K562 (cell line): ENCODE results near the gene CHST12. TPM values are rescaled to one million over a fixed set of nuclear protein-coding genes. Genes with fewer than 3 reads are reported as not detected.

Source experiments
- CAMTA2 ChIP-seq: fragments of 250-450 bp; sonication (Bioruptor Pico); conservative IDR thresholded peaks from 2 replicates; pipeline ENCODE4 v1.5.1; 2022
- CHD1 ChIP-seq: fragments of 200-600 bp; sonication (generic); IDR thresholded peaks from one replicate; pipeline ENCODE4 v1.6.1; 2012; ENCODE audit warnings: mild to moderate bottlenecking, moderate library complexity, low read length, inconsistent platforms
- DMBX1 ChIP-seq: fragments of 250-450 bp; sonication (Bioruptor Pico); IDR thresholded peaks from 2 replicates; pipeline ENCODE4 v1.8.0; 2022; ENCODE audit warnings: inconsistent platforms, mild to moderate bottlenecking, moderate library complexity, borderline replicate concordance
- FOXA1 ChIP-seq: fragments of 450-650 bp; IDR thresholded peaks from 2 replicates; pipeline ENCODE4 v1.6.1; 2016; ENCODE audit warnings: mild to moderate bottlenecking, borderline replicate concordance
- HDAC2 ChIP-seq: fragments of 450-650 bp; IDR thresholded peaks from 2 replicates; pipeline ENCODE4 v1.6.1; 2016; ENCODE audit warnings: mild to moderate bottlenecking
- IRF9 ChIP-seq: fragments of 450-650 bp; IDR thresholded peaks from 2 replicates; pipeline ENCODE4 v1.6.1; 2016; ENCODE audit warnings: missing biosample characterization, missing genetic modification characterization
- MTA3 ChIP-seq: fragments of 450-650 bp; formaldehyde crosslinking; IDR thresholded peaks from 2 replicates; pipeline ENCODE4 v1.6.1; 2017; ENCODE audit warnings: mild to moderate bottlenecking, borderline replicate concordance
- NFIC ChIP-seq: fragments of 450-650 bp; IDR thresholded peaks from 2 replicates; pipeline ENCODE4 v1.6.1; 2017; ENCODE audit warnings: mild to moderate bottlenecking, inconsistent platforms
- PBX2 ChIP-seq, 2 experiments: IDR thresholded peaks in 1 of 2; conservative IDR thresholded peaks in 1 of 2; 2 replicates each; pipeline ENCODE4 v1.6.1; 2016; ENCODE audit warnings: low read depth in 2 of 2, mild to moderate bottlenecking in 1 of 2, missing compliant biosample characterization in 1 of 2, missing genetic modification characterization in 1 of 2, moderate library complexity in 1 of 2
- RCOR1 ChIP-seq, 2 experiments: IDR thresholded peaks; 2 replicates each; pipeline ENCODE4 v1.6.1; 2012; ENCODE audit warnings: low read depth in 2 of 2, low read length in 2 of 2, borderline replicate concordance in 1 of 2, improper control_type of control experiment in 1 of 2
- RNF2 ChIP-seq: sonication (generic); IDR thresholded peaks from 2 replicates; pipeline ENCODE4 v1.6.1; 2016
- SAFB ChIP-seq: fragments of 200-400 bp; formaldehyde crosslinking; IDR thresholded peaks from 2 replicates; pipeline ENCODE4 v1.6.1; 2017; ENCODE audit warnings: low read depth, low read length, borderline replicate concordance
- SMARCA5 ChIP-seq: fragments of 450-650 bp; IDR thresholded peaks from 2 replicates; pipeline ENCODE4 v1.6.1; 2016
- SMARCC2 ChIP-seq: fragments of 450-650 bp; IDR thresholded peaks from 2 replicates; pipeline ENCODE4 v1.6.1; 2017; ENCODE audit warnings: antibody characterized with exemption, moderate library complexity, mild to moderate bottlenecking, low read depth
- SRSF1 ChIP-seq: fragments of 200-400 bp; formaldehyde crosslinking; IDR thresholded peaks from 2 replicates; pipeline ENCODE4 v1.6.1; 2017; ENCODE audit warnings: mild to moderate bottlenecking, low read depth, low read length, moderate library complexity
- ZBTB7A ChIP-seq: IDR thresholded peaks from 2 replicates; pipeline ENCODE4 v1.6.1; 2011; ENCODE audit warnings: low read depth, mild to moderate bottlenecking, low read length, moderate library complexity, borderline replicate concordance; ENCODE audit not compliant: control insufficient read depth
- ZNF277 ChIP-seq: fragments of 250-450 bp; sonication (Bioruptor Pico); IDR thresholded peaks from 2 replicates; pipeline ENCODE4 v1.8.0; 2022; ENCODE audit warnings: inconsistent platforms, mild to moderate bottlenecking, moderate library complexity, borderline replicate concordance
- ZNF644 ChIP-seq: fragments of 200-800 bp; sonication (Bioruptor generic); IDR thresholded peaks from 2 replicates; pipeline ENCODE4 v1.6.1; 2016; ENCODE audit warnings: low read depth, missing genetic modification characterization, missing compliant biosample characterization
- polyA plus RNA-seq, 8 experiments: library from polyadenylated mRNA; depleted of rRNA in 4 of 8; stranded (reverse) in 5 of 8; unstranded in 3 of 8; fragments of >200 nt; fragmentation: Nextera tagmentation in 2 of 8; fragmentation: Illumina TruSeq in 1 of 8; extraction: Ambion mirVana in 2 of 8; extraction: Trizol in 1 of 8; gene quantifications; 2 replicates each; pipeline versions ENCODE4 v1.2.1 to v1.2.3, GENCODE V29; 2011 to 2014; ENCODE audit warnings: inconsistent platforms in 1 of 8, missing spikeins in 1 of 8
- total RNA-seq, 7 experiments: library from RNA; depleted of rRNA in 6 of 7; stranded (reverse); fragments of >200 nt in 6 of 7; fragmentation: Illumina TruSeq in 2 of 7; extraction: Trizol in 2 of 7; gene quantifications; 2 replicates each; pipeline versions ENCODE4 v1.2.1 to v1.2.3, GENCODE V29; 2011 to 2021; ENCODE audit warnings: low replicate concordance in 1 of 7
- TF ChIP-seq, protein P1 (sequence below): fragments of 450-650 bp; IDR thresholded peaks from 2 replicates; pipeline ENCODE4 v1.6.1; 2016; ENCODE audit warnings: mild to moderate bottlenecking

Gene CHST12
- total and polyA plus RNA-seq, 9 of the 15 experiments (the other 6 are each of a cell fraction or from before 2014, with no cell fraction given): 0.18 to 19.8 (median 3.6) TPM

DNA sequence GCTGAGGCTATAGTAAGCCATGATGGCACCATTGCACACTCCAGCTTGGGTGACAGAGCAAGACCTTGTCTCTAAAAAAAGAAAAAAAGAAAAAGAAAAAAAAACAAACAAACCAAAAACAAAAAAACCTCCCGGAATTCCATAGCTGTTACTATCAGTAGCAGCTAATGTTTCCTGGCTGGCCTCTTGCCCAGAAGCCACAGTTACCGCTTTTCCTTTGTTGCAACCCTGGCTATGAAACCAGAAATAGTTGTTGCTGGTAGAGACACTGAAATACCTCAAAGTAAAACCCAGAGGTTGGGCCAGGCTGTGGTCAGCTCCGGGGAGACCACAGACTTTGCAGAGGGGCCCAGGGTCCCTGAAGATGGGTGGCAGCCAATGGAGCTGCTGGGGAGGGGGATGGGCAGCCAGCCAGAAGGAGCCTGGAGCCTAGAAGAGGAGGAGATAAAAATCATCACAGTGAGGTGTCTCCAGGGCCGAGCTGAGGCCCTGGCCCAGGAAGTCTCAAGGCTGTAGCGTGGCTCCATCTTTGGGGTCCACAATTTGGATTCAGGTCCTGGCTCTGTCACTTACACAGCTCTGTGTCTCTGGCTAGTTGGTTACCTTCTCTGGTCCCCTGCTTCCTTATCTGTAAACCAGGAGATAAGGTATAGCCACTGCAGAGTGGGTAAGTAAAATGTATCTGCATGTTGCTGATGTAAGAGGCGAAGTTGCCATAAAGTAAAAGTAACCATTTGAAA, 3.4 kb upstream of the CHST12 start (continued):
- TF ChIP-seq IRF9 (tag) (peak; percentile 42), FOXA1 (no peak), CHD1 (no peak), HDAC2 (peak; percentile 72), DMBX1 (CRISPR knock-in tag) (no peak; the same call in 1 of the 2 replicates), SMARCA5 (peak; percentile 95), ZNF277 (CRISPR knock-in tag) (no peak), MTA3 (peak; percentile 73; the same call in 1 of the 2 replicates), SMARCC2 (peak; percentile 48; the same call in 1 of the 2 replicates), RCOR1 (IDR thresholded peaks at IDR 0.05; ENCODE audit: borderline replicate concordance in 1 of 2, low read depth in 2 of 2, low read length in 2 of 2) (peak in 1 of 2 experiments; percentile 71; a peak in 2 of 4 replicates), ZBTB7A (peak; percentile 76; the same call in 1 of the 2 replicates), ZNF644 (tag) (peak; percentile 66; the same call in 1 of the 2 replicates), CAMTA2 (CRISPR knock-in tag) (no peak), NFIC (peak; percentile 95), RNF2 (peak; percentile 84; the same call in 1 of the 2 replicates), SAFB (no peak), PBX2 (CRISPR knock-in tag; IDR thresholded peaks at IDR 0.05; ENCODE audit: low read depth) (no peak), PBX2 (tag; conservative IDR thresholded peaks at IDR 0.05; ENCODE audit: low read depth) (no peak), SRSF1 (no peak)
- TF ChIP-seq, protein P1, sequence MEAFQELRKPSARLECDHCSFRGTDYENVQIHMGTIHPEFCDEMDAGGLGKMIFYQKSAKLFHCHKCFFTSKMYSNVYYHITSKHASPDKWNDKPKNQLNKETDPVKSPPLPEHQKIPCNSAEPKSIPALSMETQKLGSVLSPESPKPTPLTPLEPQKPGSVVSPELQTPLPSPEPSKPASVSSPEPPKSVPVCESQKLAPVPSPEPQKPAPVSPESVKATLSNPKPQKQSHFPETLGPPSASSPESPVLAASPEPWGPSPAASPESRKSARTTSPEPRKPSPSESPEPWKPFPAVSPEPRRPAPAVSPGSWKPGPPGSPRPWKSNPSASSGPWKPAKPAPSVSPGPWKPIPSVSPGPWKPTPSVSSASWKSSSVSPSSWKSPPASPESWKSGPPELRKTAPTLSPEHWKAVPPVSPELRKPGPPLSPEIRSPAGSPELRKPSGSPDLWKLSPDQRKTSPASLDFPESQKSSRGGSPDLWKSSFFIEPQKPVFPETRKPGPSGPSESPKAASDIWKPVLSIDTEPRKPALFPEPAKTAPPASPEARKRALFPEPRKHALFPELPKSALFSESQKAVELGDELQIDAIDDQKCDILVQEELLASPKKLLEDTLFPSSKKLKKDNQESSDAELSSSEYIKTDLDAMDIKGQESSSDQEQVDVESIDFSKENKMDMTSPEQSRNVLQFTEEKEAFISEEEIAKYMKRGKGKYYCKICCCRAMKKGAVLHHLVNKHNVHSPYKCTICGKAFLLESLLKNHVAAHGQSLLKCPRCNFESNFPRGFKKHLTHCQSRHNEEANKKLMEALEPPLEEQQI: no peak
